AG08395 (cell line): ENCODE measurements around the gene STX1A.

ENCODE experiments used
- DNase-seq: peaks from one replicate; pipeline ENCODE4 v3.0.0; 2012; ENCODE audit warnings: mixed read lengths, low spot score

STX1A gene

DNA sequence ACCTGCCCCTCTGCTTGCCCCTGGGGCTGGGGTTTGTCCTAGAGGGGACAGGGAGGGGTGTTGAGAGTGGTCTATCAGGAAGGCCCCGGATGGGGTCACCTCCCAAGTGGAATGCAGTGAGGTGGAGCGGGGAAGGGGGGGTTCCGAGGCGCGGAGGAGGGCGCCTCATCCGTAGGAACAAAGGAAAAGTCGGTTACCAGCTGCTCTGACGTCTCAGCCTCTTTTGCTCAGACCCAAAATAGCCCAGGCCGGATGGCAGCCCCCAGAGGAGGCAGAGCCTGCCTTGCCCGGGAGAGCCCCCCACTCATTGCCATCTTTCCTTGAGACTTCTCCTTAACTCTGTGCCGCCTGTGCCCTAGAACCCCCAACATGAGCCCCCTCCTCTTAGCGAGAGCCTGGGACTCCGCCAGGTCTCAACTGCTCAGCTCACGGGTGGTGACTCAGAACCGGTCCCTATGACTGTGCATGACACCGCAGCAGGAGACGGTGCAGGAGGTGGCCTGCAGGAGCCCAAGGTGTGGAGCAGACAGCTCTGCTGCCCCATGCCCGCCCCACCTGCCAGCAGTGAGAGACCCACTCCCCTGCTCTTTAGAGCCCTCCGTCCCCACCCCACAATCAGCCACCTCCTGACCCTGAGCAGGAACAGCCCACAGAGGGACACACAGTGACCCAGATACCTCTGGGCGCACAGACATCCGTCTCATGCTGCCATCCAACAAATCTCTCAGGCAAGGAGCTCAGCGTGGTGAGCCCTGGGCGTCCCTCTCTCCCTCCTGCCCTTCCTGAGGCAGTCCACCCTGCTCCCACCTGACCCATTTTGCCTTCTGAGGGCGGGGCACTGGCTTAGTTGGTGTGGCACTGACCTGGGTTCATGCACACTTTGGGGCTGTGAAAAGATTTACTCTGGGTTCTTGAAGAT lies 13.1 kb downstream of the STX1A start:
- no peak for DNase-seq

DNA sequence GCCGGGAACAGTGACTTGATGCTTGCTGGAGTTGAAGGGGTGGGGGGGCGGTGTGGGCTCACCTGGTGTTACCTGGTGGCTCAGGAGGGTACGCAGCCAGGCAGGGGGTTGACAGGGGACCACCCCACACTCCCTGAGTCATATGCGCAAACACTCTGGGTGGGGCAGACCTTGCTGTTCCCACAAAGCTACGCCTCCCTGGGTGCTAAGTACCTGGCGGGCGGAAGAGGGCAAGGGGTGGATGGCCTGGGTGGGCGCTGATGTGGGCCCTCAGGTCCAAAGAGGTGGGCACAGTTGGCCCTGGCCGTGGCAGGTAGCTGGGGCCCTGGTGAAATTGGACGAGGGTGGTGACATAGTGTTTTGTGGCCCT lies 13.9 kb downstream of the STX1A start:
- no peak for DNase-seq

DNA sequence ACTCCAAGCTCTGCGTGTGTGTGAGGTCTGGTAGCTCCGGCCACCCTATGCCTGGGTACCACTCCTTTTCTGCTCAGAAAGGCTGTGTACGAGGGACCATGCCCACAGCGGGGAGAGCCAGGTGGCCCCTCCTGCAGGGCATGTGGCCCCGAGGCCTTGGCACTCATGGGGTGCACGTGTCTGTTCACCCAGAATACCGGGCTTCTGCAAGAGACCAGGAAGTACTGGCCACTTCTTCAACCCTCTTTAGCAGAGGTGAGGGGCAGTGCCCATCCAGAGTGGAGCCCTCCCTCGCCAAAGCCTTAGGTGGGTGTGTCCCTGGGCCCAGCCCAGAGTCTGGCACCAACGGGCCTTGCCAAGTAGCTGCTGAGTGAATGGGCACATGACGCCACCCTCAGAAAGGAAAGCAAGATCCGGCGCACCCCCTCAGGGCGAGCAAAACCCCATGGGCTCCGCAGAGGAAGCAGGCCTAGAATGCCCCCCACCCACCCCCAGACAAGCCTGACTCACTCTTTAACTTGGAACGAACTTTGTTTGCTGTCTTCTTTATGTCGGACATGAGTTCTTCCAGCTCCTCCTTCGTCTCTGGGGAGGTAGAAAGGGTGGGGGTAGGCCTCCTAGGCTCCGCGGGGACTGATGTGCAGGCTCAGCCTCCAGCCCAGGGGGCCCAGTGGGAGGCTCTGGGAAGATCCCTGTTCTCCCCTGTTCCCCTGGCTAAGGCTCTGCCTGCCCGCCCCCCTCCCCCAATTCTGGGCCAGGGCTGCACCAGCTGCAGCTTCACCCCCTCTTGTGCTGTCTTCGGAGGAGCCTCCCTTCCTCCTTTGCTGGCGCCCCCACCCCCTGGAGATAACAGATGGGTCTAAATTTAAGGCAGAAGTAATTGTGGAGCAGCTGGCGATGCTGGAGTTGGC lies 14.6 kb downstream of the STX1A start:
- DNase-seq, result no peak

DNA sequence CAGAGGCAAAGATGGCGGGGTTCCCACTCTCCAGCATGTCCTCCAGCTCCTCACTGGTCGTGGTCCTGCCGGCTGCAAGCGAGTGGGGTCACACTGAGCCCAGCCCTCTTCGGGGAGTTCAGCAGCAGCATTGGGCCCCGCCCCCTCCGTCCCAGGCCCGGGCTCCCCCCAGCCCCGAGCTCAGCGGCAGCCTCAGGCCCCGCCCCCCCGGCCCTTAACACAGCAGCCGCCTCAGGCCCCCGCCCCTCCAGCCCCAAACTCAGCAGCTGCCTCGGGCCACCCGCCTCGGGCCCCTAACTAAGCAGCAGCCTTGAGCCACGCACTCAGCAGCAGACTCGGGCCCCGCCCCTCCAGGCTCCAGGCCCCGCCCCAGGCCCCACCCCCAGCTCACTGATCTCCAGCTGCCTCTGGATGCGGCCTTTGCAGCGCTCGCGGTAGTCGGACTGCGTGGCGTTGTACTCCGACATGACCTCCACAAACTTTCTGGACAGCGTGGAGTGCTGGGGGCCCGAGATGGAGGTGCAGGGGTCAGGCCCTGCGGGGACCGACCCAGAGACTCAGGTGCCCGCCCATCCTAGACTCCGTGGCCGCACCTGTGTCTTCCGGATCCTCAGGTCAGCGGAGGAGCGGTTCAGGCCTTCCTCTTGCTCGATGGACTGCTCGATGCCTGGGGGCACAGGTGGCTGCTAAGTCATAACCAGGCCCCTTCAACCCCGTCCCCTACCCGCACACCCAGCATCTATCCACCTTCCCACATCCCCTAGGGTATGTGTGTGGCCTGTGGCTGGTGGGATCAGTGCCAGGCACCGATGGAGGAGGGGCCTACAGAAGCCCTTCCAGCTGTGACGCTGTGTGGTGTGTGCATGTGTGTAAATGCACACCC lies 15.5 kb downstream of the STX1A start:
- DNase-seq, result peak; percentile 67

DNA sequence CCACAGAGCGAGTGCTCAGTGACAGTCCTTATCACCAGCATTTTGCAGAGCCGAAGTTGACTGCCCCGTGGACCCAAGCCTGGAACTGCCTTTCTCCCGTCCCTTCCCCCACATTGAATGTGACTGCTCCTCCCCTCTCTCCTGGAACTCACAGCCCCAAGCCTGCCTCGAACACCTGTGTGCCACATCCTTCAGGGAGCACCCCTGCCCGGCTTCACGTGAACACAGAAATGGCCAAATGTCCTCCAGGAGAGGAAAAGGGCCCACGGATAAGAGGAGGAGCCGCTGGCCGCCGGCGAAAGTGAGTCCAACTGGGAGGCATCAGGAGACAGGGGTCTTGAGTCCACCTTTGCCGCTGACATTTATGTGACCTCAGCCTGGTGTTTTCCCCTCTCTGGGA lies 16.2 kb downstream of the STX1A start:
- DNase-seq, result no peak

DNA sequence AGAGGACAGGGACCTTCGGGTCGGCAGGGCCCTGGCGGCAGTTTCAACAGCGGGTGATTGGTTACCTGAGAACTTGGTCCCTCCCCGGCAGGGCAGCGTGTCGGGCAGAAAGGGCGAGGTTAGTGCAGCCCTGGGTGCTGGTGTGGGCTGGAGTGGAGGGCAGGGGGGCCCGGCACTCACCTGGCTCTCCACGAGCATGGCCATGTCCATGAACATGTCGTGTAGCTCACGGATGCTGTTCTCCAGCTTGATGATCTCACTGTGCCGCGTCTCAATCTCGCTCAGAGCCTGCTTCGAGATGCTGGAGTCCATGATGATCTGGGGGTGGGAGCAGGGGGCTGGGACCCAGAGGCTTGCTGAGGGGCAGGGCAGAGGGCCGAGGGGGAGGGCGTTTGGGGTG lies 16.8 kb downstream of the STX1A start:
- DNase-seq, result no peak

GRCh38 chr7:73702226-73702625 lies 17.2 kb downstream of the STX1A start:
- DNase-seq, result no peak

GRCh38 chr7:73701357-73701995 lies 18.0 kb downstream of the STX1A start:
- peak; percentile 81 for DNase-seq

- DNase-seq, result no peak
Measured at GRCh38 chr7:73700581-73701134, 18.8 kb downstream of the STX1A start.

- no peak for DNase-seq
Measured at GRCh38 chr7:73700069-73700423, 19.4 kb downstream of the STX1A start.

DNA sequence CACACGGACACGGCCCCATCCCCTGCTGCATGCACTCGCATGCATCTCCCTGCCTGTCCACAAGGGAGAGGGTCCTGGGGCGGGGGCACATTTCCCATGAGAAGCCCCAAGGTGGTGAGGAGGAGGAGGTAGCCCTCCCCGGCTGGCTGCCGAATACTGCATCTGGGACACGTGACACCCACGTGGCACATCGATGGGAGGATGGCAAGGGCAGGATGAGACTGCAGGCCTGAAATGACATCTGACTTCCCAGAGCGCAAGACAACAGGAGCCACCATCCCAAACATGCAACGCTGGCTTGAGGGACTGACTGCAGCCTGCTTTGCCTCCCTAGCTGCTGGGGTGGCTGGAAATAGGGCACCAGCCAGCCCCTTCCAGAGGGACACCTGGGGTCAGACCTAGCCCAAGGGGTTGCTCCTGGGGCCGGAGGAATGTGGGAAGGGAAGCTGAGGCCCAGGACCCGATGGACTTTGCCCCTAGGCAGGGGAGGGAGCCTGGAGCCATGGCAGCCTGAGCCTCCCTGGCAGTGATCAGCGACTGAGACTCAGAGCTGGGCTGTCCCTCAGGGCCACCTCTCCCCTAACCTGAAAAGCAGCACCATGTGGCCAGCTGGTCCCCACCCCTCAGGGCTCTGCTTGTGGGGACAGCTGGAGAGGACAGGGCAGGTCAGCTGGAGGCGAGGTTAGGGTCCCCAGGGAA lies 19.9 kb downstream of the STX1A start:
- DNase-seq, result no peak

DNA sequence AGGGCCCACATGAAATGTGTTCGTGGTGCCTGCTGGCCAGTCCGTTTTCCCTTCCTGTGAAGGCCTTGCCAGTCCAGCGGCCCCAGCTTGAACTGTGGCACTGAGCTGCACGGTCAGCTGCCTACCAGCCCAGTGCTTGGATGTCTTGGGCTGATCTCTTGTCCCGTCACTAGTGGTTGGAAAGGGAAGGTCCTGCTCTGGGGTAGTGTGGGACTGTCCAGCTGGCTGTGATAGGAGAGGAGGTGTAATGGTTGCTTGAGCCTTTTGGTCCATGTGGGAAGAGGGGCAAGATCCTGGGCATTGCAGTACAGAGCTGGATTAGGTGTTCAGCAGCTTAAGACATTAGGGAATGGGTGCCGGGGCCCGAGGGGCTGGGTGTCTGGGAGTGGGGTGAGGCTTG lies 21.1 kb downstream of the STX1A start:
- no peak for DNase-seq

- no peak for DNase-seq
Measured at GRCh38 chr7:73696372-73696771, 23.1 kb downstream of the STX1A start.

- no peak for DNase-seq
Measured at GRCh38 chr7:73690646-73691045, 28.8 kb downstream of the STX1A start.

GRCh38 chr7:73688288-73688687 lies 31.2 kb downstream of the STX1A start:
- no peak for DNase-seq

GRCh38 chr7:73685311-73685710 lies 34.2 kb downstream of the STX1A start:
- no peak for DNase-seq

GRCh38 chr7:73683788-73684693 lies 35.4 kb downstream of the STX1A start:
- DNase-seq, result no peak

DNA sequence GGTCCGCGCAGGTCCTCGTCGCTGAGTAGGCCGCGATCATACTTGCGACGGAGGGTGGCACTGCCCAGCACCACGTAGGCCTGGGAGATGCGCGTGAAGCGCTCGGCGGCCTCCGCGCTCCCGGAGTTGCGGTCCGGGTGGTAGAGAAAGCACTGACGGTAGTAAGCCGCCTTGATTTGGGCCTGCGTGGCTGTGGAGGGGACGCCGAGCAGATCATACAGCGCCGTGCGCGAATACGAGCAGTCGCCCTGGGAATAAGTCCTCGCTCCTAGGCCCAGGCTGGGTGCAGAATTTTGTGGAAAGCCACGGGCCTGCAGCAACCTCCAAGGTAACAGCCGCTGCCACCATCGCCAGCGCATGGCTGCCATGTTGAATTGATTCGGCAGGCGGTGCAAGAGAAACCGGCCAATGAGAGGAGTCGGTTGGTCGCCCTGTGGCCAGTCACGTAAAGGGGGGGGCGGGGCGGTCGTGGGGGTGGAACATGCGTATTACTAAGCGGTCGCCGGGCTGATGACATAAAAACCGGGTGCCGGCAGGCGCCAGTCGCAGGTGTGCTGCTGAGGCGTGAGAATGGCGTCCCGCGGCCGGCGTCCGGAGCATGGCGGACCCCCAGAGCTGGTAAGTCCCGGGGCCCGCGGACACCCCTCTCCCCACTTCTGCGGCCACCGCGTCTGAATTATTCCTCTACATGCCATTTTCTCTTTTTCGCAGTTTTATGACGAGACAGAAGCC lies 36.2 kb downstream of the STX1A start, which contains the start of the genes BUD23 and DNAJC30:
Gene BUD23 (plus strand): TSS at position 542 of the 732 bp plus-strand sequence. CDS start 29 bp downstream, at position 571.
Gene DNAJC30 (minus strand): TSS at position 398 of the 732 bp plus-strand sequence. CDS start 30 bp downstream, at position 368.
- DNase-seq, result peak; percentile 99

- DNase-seq, result no peak
Measured at GRCh38 chr7:73682745-73683055, 36.8 kb downstream of the STX1A start.
